GM12891 (cell line): Measurements from ENCODE around the gene FGF14.
"Not testable (repeated sequence)": the region's sequence is repeated elsewhere in the genome, so short reads cannot be mapped to it uniquely, and the experiment has no call there.

ENCODE experiments used
- DNase-seq: peaks from one replicate; pipeline ENCODE4 v3.0.0; 2011; ENCODE audit warnings: low spot score; ENCODE audit not compliant: insufficient read length
- FAIRE-seq: peaks from 2 replicates; lab custom pipeline; 2011; peaks lifted over from hg19 to GRCh38; lab: Jason Lieb, UNC
- PAX5 ChIP-seq: IDR thresholded peaks from 2 replicates; pipeline ENCODE4 v1.6.1; 2011; ENCODE audit warnings: low read length, moderate library complexity, mild to moderate bottlenecking; ENCODE audit not compliant: insufficient read depth, severe bottlenecking
- POLR2A ChIP-seq: IDR thresholded peaks from 2 replicates; pipeline ENCODE4 v1.6.1; 2011; ENCODE audit warnings: low read depth, low read length, control low read depth
- POLR2AphosphoS5 ChIP-seq: IDR thresholded peaks from 2 replicates; pipeline ENCODE4 v1.6.1; 2011; ENCODE audit warnings: low read depth, low read length, control low read depth
- POU2F2 ChIP-seq: IDR thresholded peaks from 2 replicates; pipeline ENCODE4 v1.6.1; 2011; ENCODE audit warnings: low read depth, mild to moderate bottlenecking, control low read depth, low read length, moderate library complexity
- SPI1 ChIP-seq: IDR thresholded peaks from 2 replicates; pipeline ENCODE4 v1.6.1; 2011; ENCODE audit warnings: low read depth, low read length, control low read depth
- TAF1 ChIP-seq: IDR thresholded peaks from 2 replicates; pipeline ENCODE4 v1.6.1; 2011; ENCODE audit warnings: low read depth, low read length, control low read depth

FGF14 gene

DNA sequence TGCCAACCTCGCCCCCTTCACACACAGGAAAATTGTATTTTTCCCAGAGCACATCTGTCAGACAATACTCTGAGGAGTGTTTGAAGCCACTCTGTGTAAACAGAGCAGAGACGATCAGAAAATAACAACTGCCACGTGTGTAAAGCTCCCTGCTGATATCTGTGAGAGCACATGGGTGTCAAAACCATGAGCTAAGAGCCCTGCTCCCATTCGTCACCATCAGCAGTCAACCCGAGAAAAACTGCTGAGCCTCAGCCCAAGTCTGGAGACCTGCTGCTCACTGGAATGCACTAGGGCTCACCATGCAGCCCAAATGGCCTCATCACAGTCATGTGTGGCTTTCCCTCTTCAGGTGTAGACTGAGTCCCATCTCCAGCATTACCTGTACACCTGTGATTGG is 304.1 kb downstream of the FGF14 start:
- DNase-seq: no peak
- no peak for FAIRE-seq
- TF ChIP-seq TAF1: no peak
- TF ChIP-seq PAX5: no peak
- no peak for TF ChIP-seq POLR2AphosphoS5
- no peak for TF ChIP-seq POLR2A
- TF ChIP-seq SPI1: no peak
- no peak for TF ChIP-seq POU2F2

DNA sequence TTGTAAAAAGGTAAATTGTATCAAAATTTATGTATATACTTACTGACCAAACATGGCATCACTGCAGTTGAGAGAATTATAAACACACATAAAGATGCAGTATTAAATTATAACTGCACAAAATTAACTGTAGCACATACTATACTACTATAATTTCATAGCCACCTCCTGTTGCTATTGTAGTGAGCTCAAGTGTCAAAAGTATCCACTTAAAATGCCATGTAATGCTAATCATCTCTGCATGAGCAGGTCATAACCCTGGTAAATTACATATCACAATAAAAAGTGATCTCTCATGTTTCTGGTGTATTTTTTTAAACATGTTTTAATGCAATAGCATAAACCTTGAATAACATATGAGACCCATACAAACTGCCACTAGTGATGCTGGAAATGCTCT is 308.6 kb downstream of the FGF14 start:
- FAIRE-seq, DNase-seq: not testable (repeated sequence)

DNA sequence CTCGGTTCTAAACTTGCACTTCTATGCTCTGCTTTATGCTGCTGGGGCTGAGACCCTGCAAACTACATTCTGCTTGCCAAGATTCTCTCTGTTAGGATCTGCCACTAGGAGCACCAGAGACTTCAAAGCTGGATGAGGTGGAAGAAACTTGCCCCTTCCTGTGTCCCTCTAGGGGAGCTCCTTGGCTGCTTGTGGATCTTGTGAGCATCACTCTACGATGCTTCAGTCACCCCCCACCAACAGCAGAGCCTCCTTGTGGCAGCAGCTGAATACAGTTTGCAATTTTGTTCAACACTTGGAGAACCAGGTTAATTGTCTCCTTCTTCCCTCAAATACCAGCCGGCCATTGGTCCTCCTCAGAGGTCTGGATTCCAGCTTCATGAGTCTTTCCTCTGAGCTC is 310.6 kb downstream of the FGF14 start:
- FAIRE-seq (no peak), DNase-seq (no peak)
- TF ChIP-seq SPI1: no peak
- TF ChIP-seq POLR2AphosphoS5: no peak
- no peak for TF ChIP-seq POLR2A
- TF ChIP-seq POU2F2: no peak
- no peak for TF ChIP-seq PAX5

DNA sequence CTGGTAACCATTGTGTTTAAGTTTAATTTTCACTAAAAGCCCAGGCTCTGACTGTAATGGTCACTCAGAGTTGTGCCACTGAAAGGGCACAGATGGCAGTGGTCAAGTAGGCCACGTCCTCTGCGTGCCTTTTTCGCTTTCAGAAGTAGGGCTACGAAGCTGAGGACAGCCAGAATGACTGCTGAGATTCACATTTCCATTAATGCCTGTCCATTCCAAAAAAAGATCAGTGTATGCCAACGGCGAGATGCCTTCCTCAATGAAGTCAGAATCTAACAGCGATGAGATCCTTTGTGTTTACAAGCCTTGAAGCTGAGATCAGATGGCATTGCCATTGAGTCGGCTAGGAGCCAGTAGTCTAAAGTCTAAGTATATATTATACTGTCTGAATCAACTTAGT is 311.3 kb downstream of the FGF14 start:
- DNase-seq (no peak), FAIRE-seq (no peak)
- TF ChIP-seq POU2F2: no peak
- TF ChIP-seq POLR2A: no peak
- no peak for TF ChIP-seq TAF1
- TF ChIP-seq PAX5: no peak
- TF ChIP-seq SPI1: no peak
- TF ChIP-seq POLR2AphosphoS5: no peak

DNA sequence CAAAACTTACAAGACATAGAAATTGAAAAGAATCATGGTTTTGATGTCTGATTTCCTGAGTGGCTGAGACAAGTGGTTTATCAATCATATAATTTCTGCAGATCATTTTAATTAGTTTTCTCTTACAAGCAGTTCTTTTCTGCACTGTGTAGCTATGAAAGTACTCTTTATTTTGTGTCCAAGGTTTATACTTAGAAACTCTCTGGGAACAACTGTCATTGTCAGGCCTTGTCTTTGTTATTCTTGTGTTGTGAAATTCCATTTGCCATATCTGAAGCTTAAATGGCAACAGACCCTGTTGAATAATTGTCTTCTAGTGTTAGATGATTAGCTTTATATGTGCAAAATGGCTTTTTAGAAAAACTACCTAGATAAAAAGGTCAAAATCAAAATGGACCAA is 312.1 kb downstream of the FGF14 start:
- no peak for DNase-seq
- TF ChIP-seq TAF1 (no peak), POLR2A (no peak), PAX5 (no peak), POLR2AphosphoS5 (no peak), SPI1 (no peak), POU2F2 (no peak)
- no peak for FAIRE-seq

DNA sequence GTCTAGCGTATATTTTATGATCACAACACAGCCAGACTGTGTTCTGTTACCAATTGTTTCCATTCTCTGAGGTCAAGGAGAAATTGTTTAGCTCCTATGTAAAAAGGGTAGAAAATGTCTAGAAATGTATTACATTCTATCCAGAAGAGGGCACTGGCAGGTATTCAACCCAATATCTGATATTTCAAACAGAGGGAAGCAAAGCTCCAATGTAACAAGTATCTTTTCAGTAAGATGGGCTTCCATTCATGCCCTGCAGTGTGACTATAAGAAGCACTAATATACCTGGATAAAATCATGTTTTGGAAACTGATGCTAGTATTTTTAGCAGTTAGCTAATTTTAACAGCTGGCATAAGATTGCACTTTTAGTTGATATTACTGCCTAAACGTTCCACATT is 312.7 kb downstream of the FGF14 start:
- FAIRE-seq: no peak
- no peak for DNase-seq
- TF ChIP-seq TAF1: no peak
- no peak for TF ChIP-seq POU2F2
- no peak for TF ChIP-seq PAX5

DNA sequence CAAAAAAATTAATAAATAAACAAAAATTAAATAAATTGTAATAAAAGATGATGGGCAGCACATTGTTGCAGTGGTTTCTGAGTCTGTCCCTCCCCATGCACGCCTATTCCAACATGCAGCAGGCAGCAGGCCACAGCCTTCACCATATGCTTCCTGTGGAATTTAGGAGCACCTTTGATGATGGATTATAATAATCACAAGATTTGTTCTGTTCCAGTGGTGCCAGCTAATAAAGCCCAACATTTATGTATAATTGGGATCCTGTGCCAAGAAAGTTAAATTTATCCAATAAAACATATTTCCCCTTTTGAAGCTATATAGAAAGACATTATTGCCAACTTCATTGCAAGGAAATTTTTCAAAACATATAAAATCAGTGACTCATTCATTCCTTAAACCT is 328.6 kb downstream of the FGF14 start:
- FAIRE-seq (no peak), DNase-seq (no peak)
- no peak for TF ChIP-seq PAX5
- no peak for TF ChIP-seq POLR2AphosphoS5
- TF ChIP-seq POLR2A: no peak
- no peak for TF ChIP-seq TAF1

DNA sequence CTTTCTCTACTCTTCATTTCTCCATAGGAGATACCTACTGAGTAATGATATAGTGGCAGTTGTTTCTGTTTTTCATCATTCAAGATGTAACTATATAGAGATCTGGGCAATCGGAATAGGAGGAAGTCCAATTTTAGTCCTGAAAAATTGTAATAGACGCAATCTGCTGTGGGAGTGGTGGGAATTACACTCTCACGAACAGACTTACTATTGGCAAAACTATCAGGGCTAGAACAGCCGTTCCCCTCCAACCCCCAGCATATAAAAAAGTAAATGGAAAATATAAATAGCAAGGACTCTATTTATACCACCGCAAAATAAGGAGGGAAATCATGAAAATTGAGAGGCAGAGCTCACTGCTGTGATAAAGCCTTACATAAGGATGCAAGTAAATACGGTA is 330.1 kb downstream of the FGF14 start:
- FAIRE-seq (no peak), DNase-seq (no peak)
- TF ChIP-seq PAX5 (no peak), POLR2AphosphoS5 (no peak), POLR2A (no peak), SPI1 (no peak), TAF1 (no peak), POU2F2 (no peak)

DNA sequence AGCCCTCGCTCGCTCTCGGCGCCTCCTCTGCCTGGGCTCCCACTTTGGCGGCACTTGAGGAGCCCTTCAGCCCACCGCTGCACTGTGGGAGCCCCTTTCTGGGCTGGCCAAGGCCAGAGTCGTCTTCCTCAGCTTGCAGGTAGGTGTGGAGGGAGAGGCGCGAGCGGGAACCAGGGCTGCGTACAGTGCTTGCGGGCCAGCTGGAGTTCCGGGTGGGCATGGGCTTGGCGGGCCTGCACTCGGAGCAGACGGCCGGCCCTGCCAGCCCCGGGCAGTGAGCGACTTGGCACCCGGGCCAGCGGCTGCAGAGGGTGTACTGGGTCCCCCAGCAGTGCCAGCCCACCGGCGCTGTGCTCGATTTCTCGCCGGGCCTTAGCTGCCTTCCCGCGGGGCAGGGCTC is 333.5 kb downstream of the FGF14 start:
- not testable (repeated sequence) for DNase-seq, FAIRE-seq

DNA sequence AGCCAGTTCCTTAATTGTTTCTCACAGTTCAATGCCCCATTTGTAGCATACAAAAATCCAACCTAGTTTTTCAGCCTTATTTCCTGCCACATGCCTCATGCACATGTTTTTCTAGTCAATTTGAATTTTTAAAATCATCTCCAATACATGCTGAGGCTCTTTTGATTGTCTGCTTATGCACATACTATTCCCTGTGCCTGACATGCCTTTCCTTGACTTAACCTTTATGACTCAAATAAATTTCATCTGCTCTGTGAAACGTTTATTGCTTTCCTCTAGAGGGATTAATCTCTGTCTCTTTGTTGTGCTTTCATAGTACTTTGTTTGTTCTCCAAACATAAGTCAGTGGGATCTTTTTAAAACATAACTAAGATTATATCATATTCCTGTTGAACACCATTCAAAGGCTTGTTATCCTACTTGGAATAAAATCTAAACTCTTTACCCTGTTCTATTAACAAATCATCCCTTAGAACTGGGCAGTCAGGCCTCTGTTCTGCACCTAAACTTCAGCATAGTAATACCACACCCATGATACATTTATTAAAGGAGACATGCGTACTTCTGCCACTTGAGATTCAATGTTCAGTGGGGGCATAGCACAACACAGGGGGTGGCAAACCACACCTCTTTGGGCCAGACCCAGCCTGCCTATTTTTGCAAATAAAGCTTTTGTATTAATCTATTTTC is 346.6 kb downstream of the FGF14 start:
- TF ChIP-seq TAF1: no peak
- TF ChIP-seq POLR2AphosphoS5: no peak
- no peak for TF ChIP-seq POLR2A
- TF ChIP-seq PAX5: no peak
- no peak for TF ChIP-seq POU2F2
- TF ChIP-seq SPI1: no peak
- DNase-seq (no peak), FAIRE-seq (no peak)

DNA sequence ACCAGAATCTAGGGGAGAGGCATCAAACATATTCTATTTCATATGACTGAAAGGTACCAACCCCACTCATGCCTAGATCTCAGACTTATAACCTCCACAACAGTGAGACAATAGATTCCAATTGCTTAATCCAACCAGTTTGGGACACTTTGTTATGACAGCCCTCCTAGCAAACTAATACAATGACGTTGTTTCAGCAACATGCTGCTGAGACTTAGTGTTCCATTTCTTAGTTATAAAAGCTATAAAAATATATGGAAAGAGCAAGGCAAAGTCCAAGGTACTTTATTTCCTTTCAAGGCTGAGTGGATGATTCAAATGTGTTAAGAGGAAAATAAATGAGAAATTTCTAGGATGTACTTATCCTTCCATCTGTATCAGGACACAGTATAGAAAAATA is 352.0 kb downstream of the FGF14 start:
- FAIRE-seq (no peak), DNase-seq (no peak)
- TF ChIP-seq TAF1 (no peak), POLR2AphosphoS5 (no peak), SPI1 (no peak), POU2F2 (no peak), POLR2A (no peak), PAX5 (no peak)
